A673 (cell line): ENCODE results near the gene TLE3. TPM values are rescaled to one million over a fixed set of nuclear protein-coding genes. Genes with fewer than 3 reads are reported as not detected.

ENCODE experiments used
- Bru-seq: library from RNA; stranded (reverse); fragments of 400-500 nt; gene quantifications from one replicate; lab custom pipeline; 2021; lab: Mats Ljungman, UMichigan
- BruChase-seq, 2 experiments: library from RNA; stranded (reverse); fragments of 400-500 nt; gene quantifications; one replicate each; lab custom pipeline; 2021; lab: Mats Ljungman, UMichigan
- BruUV-seq: library from RNA; stranded (reverse); fragments of 400-500 nt; replicated peaks from 2 replicates; lab custom pipeline; 2021; lab: Mats Ljungman, UMichigan
- CTCF ChIA-PET: fragments of 300-600 bp; sonication (Branson Sonifier 250); formaldehyde crosslinking; loops from one replicate; lab custom pipeline; 2022; ENCODE audit warnings: antibody characterized with exemption; lab: Charles Lee
- POLR2A ChIA-PET: fragments of 300-600 bp; sonication (Branson Sonifier 250); formaldehyde crosslinking; loops from one replicate; lab custom pipeline; 2022; ENCODE audit warnings: antibody characterized with exemption; ENCODE audit not compliant: low non-redundant PET; lab: Charles Lee
- DNase-seq: peaks from one replicate; pipeline ENCODE4 v3.0.0-alpha.2; 2015; ENCODE audit warnings: low spot score
- H3K27ac ChIP-seq: fragments of 200-600 bp; sonication (generic); 2 replicates; pipeline ENCODE4 v1.5.1; 2016; ENCODE audit warnings: mixed run types, low read depth, mild to moderate bottlenecking, mixed read lengths, antibody characterized with exemption, low read length; ENCODE audit not compliant: poor library complexity, severe bottlenecking
- H3K27me3 ChIP-seq: fragments of 200-600 bp; sonication (generic); replicated peaks from 2 replicates; pipeline ENCODE4 v1.6.1; 2017; ENCODE audit warnings: mixed run types, low read depth, mild to moderate bottlenecking, mixed read lengths, antibody characterized with exemption, low read length; ENCODE audit not compliant: insufficient read depth, poor library complexity
- H3K36me3 ChIP-seq: fragments of 200-600 bp; sonication (generic); 2 replicates; pipeline ENCODE4 v1.6.1; 2016; ENCODE audit warnings: mixed run types, mild to moderate bottlenecking, mixed read lengths, antibody characterized with exemption, low read length; ENCODE audit not compliant: insufficient read depth, poor library complexity, severe bottlenecking
- H3K4me1 ChIP-seq: fragments of 200-600 bp; sonication (generic); 2 replicates; pipeline ENCODE4 v1.6.1; 2017; ENCODE audit warnings: mixed run types, mild to moderate bottlenecking, mixed read lengths, antibody characterized with exemption, low read length; ENCODE audit not compliant: insufficient read depth, poor library complexity, severe bottlenecking
- H3K4me3 ChIP-seq: fragments of 200-600 bp; sonication (generic); 2 replicates; pipeline ENCODE4 v1.5.1; 2016; ENCODE audit warnings: low read depth, mixed run types, mild to moderate bottlenecking, mixed read lengths, low read length; ENCODE audit not compliant: poor library complexity, severe bottlenecking
- H3K9me3 ChIP-seq: fragments of 200-600 bp; sonication (generic); 2 replicates; pipeline ENCODE4 v1.6.1; 2016; ENCODE audit warnings: mixed run types, low read depth, mild to moderate bottlenecking, mixed read lengths, antibody characterized with exemption, low read length; ENCODE audit not compliant: poor library complexity, severe bottlenecking
- CTCF ChIP-seq: fragments of 300-800, 200-600 bp; sonication (generic); conservative IDR thresholded peaks from 2 replicates; pipeline ENCODE4 v1.5.1; 2017; ENCODE audit warnings: low read depth, mild to moderate bottlenecking, antibody characterized with exemption, low read length, moderate library complexity, mixed read lengths
- EZH2 ChIP-seq: fragments of 200-600 bp; sonication (generic); IDR thresholded peaks from 2 replicates; pipeline ENCODE4 v1.6.1; 2017; ENCODE audit warnings: borderline replicate concordance, low read depth, mild to moderate bottlenecking, mixed read lengths, antibody characterized with exemption, low read length; ENCODE audit not compliant: poor library complexity, severe bottlenecking
- intact Hi-C: fragments of 100-400 bp; cut with micrococcal nuclease; formaldehyde crosslinking; loops from one replicate; pipeline ENCODE4 v1.10.0; 2022; ENCODE audit not compliant: unreplicated experiment
- long read RNA-seq: library from polyadenylated mRNA; stranded (forward); transcript quantifications from one replicate; pipeline ENCODE4 v2.0.0, GENCODE V29; 2022
- total RNA-seq: library from RNA; stranded (reverse); gene quantifications from 2 replicates; pipeline ENCODE4 v1.2.3, GENCODE V29; 2021

Gene TLE3
- 90.4 and 98.1 TPM in 2 replicates for total RNA-seq
- percentile 89 among the genes with signal in this experiment for Bru-seq, nascent RNA
- percentile 87 among the genes with signal in this experiment for BruChase-seq, experiment 1, labeled RNA remaining after a 2-hour chase
- percentile 74 among the genes with signal in this experiment for BruChase-seq, experiment 2, labeled RNA remaining after a 6-hour chase
- long read RNA-seq, partial matches to known transcripts: 30 of 65 reads
- long read RNA-seq, other reads (novel, unspliced or antisense): 35 of 65 reads

DNA sequence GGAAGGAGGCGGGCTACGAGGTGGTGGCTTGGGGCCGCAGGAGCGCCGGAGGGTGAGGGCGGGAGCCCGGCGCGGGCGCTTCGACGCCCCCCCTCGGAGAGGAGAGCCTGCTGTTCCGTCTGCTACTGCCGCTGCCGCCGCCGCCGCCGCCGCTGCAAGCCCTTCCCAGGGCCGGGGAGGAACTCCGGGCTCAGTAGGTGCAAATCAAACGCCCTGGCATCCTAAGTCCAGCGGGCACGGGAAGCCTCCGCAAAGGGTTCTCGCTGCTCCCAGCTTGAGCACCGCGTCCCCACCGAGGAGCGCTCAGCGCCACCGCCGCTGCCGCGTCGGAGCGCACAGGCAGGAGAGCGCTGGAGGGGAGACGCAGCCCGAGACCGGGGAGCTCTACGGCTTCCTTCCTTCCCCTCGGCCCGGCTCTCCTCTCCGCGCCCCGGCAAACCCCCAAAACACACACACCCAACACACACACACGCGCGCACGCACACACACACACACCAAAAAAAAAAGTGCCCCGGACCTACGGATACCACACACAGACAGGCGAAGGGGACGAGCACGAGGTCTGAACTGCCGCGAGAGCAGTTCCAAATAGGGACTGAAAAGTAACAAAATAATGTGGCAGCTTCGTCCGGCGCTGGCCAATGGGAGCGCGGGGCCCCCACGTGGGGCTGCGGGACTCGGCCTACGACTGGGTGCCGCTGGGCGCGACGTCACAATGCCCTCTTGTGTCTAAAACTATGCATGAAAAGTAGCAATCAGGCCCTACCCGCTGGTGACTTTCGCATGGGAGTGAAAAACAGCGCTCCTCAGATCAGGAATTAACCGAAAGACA lies at the start of gene TLE3:
TLE3 (minus strand) TSS at position 597 of the 832 bp plus-strand sequence. CDS start 1,119 bp downstream, outside the sequence.
- Histone ChIP-seq H3K27ac (peak within 1 kb of the TSS; percentile 97), H3K4me1 (peaks cover 48% of the 10 kb centered on the region), H3K27me3 (no peaks in the 10 kb centered on the region), H3K4me3 (peak within 1 kb of the TSS; percentile 76), H3K9me3 (no peaks in the 10 kb centered on the region), H3K36me3 (peaks cover 18% of the 10 kb centered on the region)
- TF ChIP-seq CTCF: peak; percentile 40; the same call in 1 of the 2 replicates
- TF ChIP-seq EZH2: no peak
- CTCF ChIA-PET: interaction anchor here (0.6 to 0.7 kb wide), 3 partner anchors 74 to 638 kb away, joined by 3 to 4 read pairs (median 3); no protein-coding TSS in a partner anchor
- BruUV-seq: TSS peak; percentile 60
- DNase-seq: peak; percentile 99
- intact Hi-C loops: loop anchor here (2.0 to 10.0 kb wide), 5 partner anchors 35 to 377 kb away; no protein-coding TSS in a partner anchor
- POLR2A ChIA-PET: interaction anchor here (0.5 kb wide), 2 partner anchors 18 to 64 kb away, joined by 3 to 5 read pairs; no protein-coding TSS in a partner anchor

GRCh38 chr15:70147178-70147760 lies 49.6 kb upstream of the TLE3 start:
- Histone ChIP-seq H3K4me3 (no peak overlapping the region), H3K9me3 (no peaks in the 10 kb centered on the region), H3K27ac (no peak overlapping the region), H3K4me1 (peaks cover 20% of the 10 kb centered on the region), H3K36me3 (no peaks in the 10 kb centered on the region), H3K27me3 (no peaks in the 10 kb centered on the region)
- no TSS peak for BruUV-seq
- TF ChIP-seq CTCF: no peak
- no peak for TF ChIP-seq EZH2
- intact Hi-C loops: no loop called here
- DNase-seq: no peak
- CTCF ChIA-PET: no interaction called here
- POLR2A ChIA-PET: no interaction called here

DNA sequence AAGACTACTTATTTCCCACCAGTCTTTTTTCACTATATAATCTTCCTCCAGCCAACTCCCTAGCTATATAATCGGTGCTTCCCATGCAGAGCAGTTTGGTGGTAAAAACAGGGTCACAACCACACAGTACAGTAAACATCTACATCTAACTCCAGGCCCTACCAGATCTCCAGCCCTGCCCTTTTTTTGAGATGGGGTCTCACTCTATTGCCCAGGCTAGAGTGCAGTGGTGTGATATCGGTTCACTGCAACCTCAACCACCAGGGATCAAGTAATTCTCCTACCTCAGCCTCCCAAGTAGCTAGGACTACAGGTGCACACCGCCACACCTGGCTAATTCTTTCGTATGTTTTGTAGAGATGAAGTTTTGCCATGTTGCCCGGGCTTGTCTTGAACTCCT lies 49.1 kb upstream of the TLE3 start:
- no peak overlapping the region for H3K4me3 ChIP-seq
- H3K27me3 ChIP-seq: no peaks in the 10 kb centered on the region
- H3K9me3 ChIP-seq: no peaks in the 10 kb centered on the region
- H3K4me1 ChIP-seq: peaks cover 20% of the 10 kb centered on the region
- intact Hi-C loops: no loop called here
- no peaks in the 10 kb centered on the region for H3K36me3 ChIP-seq
- ChIA-PET CTCF (no interaction called here), POLR2A (no interaction called here)
- BruUV-seq: no TSS peak
- DNase-seq: no peak
- TF ChIP-seq CTCF: no peak
- no peak for TF ChIP-seq EZH2
- no peak overlapping the region for H3K27ac ChIP-seq
